SK-N-SH treated with all-trans-retinoic acid at 6 μM for 48 hours (cell line): ENCODE results near the gene EXD2.

Source experiments
- ESRRG ChIP-seq: fragments of 250-450 bp; sonication (Bioruptor Pico); IDR thresholded peaks from 2 replicates; pipeline ENCODE4 v1.6.1; 2021; ENCODE audit warnings: mild to moderate bottlenecking
- OSR1 ChIP-seq: fragments of 250-450 bp; sonication (Bioruptor Pico); IDR thresholded peaks from 2 replicates; pipeline ENCODE4 v1.8.0; 2022; ENCODE audit warnings: moderate library complexity, mild to moderate bottlenecking, inconsistent platforms
- PATZ1 ChIP-seq: fragments of 250-450 bp; sonication (Bioruptor Pico); IDR thresholded peaks from 2 replicates; pipeline ENCODE4 v1.8.0; 2020; ENCODE audit warnings: mild to moderate bottlenecking, moderate library complexity, borderline replicate concordance
- PPARA ChIP-seq: fragments of 250-450 bp; sonication (Bioruptor Pico); IDR thresholded peaks from 2 replicates; pipeline ENCODE4 v1.5.0; 2020; ENCODE audit warnings: mild to moderate bottlenecking, borderline replicate concordance
- ZC3H10 ChIP-seq: fragments of 250-450 bp; sonication (Bioruptor Pico); IDR thresholded peaks from 2 replicates; pipeline ENCODE4 v1.5.1; 2021; ENCODE audit warnings: mild to moderate bottlenecking, moderate library complexity
- ZFP30 ChIP-seq: fragments of 450-650 bp; formaldehyde crosslinking; IDR thresholded peaks from 2 replicates; pipeline ENCODE4 v1.5.0; 2022; ENCODE audit warnings: mild to moderate bottlenecking, moderate library complexity
- ZNF565 ChIP-seq: fragments of 450-650 bp; formaldehyde crosslinking; conservative IDR thresholded peaks from 2 replicates; pipeline ENCODE4 v1.5.0; 2020; ENCODE audit warnings: low read depth, mild to moderate bottlenecking, moderate library complexity
- ZNF70 ChIP-seq: fragments of 450-650 bp; formaldehyde crosslinking; IDR thresholded peaks from 2 replicates; pipeline ENCODE4 v1.5.0; 2020; ENCODE audit warnings: mild to moderate bottlenecking, moderate library complexity
- TF ChIP-seq, protein P1 (sequence below): fragments of 250-450 bp; sonication (Bioruptor Pico); IDR thresholded peaks from 2 replicates; pipeline ENCODE4 v1.5.1; 2021; ENCODE audit warnings: mild to moderate bottlenecking, moderate library complexity
- TF ChIP-seq, protein P2 (sequence below): fragments of 250-450 bp; sonication (Bioruptor Pico); IDR thresholded peaks from 2 replicates; pipeline ENCODE4 v1.5.1; 2020; ENCODE audit warnings: low read depth, mild to moderate bottlenecking, moderate library complexity

DNA sequence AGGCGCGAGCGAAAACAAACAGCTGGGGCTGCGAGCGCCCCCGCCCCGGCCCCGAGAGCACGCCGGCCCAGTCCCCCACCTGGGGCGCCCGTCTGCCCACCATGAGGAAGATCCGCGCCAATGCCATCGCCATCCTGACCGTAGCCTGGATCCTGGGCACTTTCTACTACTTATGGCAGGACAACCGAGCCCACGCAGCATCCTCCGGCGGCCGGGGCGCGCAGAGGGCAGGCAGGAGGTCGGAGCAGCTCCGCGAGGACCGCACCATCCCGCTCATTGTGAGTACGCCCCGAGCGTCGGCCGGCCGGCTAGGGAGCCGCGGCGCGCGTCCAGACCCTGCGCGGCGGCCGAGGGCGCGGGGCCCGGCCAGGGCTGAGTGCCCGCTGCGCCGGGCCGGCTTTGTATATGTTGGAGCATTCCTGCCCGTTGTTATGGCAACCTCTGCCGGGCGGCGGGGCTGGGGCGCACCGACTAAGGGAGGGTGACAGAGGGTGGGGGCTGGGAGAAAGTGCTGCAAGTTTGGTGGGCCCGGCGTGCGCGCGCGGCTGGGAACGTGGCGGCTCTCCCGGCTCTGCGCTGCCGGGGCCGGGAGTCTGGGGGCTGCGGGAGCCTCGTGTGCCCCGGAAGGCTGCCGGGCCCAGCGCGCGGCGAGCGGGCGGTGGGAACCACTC lies 69.0 kb downstream of the EXD2 start:
- TF ChIP-seq, protein P1, sequence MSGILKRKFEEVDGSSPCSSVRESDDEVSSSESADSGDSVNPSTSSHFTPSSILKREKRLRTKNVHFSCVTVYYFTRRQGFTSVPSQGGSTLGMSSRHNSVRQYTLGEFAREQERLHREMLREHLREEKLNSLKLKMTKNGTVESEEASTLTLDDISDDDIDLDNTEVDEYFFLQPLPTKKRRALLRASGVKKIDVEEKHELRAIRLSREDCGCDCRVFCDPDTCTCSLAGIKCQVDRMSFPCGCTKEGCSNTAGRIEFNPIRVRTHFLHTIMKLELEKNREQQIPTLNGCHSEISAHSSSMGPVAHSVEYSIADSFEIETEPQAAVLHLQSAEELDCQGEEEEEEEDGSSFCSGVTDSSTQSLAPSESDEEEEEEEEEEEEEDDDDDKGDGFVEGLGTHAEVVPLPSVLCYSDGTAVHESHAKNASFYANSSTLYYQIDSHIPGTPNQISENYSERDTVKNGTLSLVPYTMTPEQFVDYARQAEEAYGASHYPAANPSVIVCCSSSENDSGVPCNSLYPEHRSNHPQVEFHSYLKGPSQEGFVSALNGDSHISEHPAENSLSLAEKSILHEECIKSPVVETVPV (CRISPR knock-in tag) = no peak
- TF ChIP-seq, protein P2, sequence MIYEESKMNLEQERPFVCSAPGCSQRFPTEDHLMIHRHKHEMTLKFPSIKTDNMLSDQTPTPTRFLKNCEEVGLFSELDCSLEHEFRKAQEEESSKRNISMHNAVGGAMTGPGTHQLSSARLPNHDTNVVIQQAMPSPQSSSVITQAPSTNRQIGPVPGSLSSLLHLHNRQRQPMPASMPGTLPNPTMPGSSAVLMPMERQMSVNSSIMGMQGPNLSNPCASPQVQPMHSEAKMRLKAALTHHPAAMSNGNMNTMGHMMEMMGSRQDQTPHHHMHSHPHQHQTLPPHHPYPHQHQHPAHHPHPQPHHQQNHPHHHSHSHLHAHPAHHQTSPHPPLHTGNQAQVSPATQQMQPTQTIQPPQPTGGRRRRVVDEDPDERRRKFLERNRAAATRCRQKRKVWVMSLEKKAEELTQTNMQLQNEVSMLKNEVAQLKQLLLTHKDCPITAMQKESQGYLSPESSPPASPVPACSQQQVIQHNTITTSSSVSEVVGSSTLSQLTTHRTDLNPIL (CRISPR knock-in tag) = no peak
- TF ChIP-seq OSR1 (no peak), ZC3H10 (CRISPR knock-in tag) (no peak), ZFP30 (CRISPR knock-in tag) (no peak), ESRRG (CRISPR knock-in tag) (no peak), PATZ1 (no peak), ZNF70 (CRISPR knock-in tag) (no peak), ZNF565 (no peak), PPARA (CRISPR knock-in tag) (no peak)
